GM19099 (cell line): Measurements from ENCODE around the gene TNFAIP8.

Experiments
- POLR2A ChIP-seq: IDR thresholded peaks from 3 replicates; pipeline ENCODE4 v1.6.1; 2011; ENCODE audit warnings: low read depth; ENCODE audit not compliant: insufficient read length; ENCODE audit errors: extremely low read depth

Gene TNFAIP8

GRCh38 chr5:119409235-119409815, 53.5 kb downstream of the TNFAIP8 start:
- no peak for TF ChIP-seq POLR2A

- no peak for TF ChIP-seq POLR2A
Observed at GRCh38 chr5:119410448-119411159, 54.8 kb downstream of the TNFAIP8 start.

GRCh38 chr5:119411361-119412278, 55.8 kb downstream of the TNFAIP8 start:
- TF ChIP-seq POLR2A = no peak

- no peak for TF ChIP-seq POLR2A
Observed at GRCh38 chr5:119412279-119413227, 56.7 kb downstream of the TNFAIP8 start.

- no peak for TF ChIP-seq POLR2A
Observed at GRCh38 chr5:119417891-119418605, 62.2 kb downstream of the TNFAIP8 start.

- no peak for TF ChIP-seq POLR2A
Observed at GRCh38 chr5:119418606-119419100, 62.8 kb downstream of the TNFAIP8 start.

- no peak for TF ChIP-seq POLR2A
Observed at GRCh38 chr5:119420169-119420568, 64.3 kb downstream of the TNFAIP8 start.

GRCh38 chr5:119426057-119426456, 70.2 kb downstream of the TNFAIP8 start:
- no peak for TF ChIP-seq POLR2A

- no peak for TF ChIP-seq POLR2A
Observed at GRCh38 chr5:119427060-119427459, 71.2 kb downstream of the TNFAIP8 start.

- no peak for TF ChIP-seq POLR2A
Observed at GRCh38 chr5:119435436-119436132, 79.8 kb downstream of the TNFAIP8 start.

- TF ChIP-seq POLR2A = no peak
Observed at GRCh38 chr5:119439140-119439631, 83.4 kb downstream of the TNFAIP8 start.

GRCh38 chr5:119445544-119445943, 89.7 kb downstream of the TNFAIP8 start:
- TF ChIP-seq POLR2A = no peak
